Activated T-helper 17 cell treated with anti-CD3 and anti-CD28 coated beads, Interleukin-2, amount 50 U/mL, for 72 hours (primary cell): ENCODE results near the gene IMP4. TPM values are rescaled to one million over a fixed set of nuclear protein-coding genes. Genes with fewer than 3 reads are reported as not detected.
A peak's percentile ranks its signal among the peaks of the same experiment; 100 is the strongest.
"Not testable (repeated sequence)": the region's sequence is repeated elsewhere in the genome, so short reads cannot be mapped to it uniquely, and the experiment has no call there.

Source experiments
- ATAC-seq: fragments of 150-1000 bp; cut with Tn5 transposase; replicated peaks from 2 replicates; pipeline ENCODE4 v1.10.0; 2021; ENCODE audit warnings: mild to moderate bottlenecking, moderate library complexity
- H3K27ac Mint-ChIP-seq: one replicate; pipeline ENCODE4 v1.8.0; 2022; ENCODE audit warnings: mixed read lengths
- H3K27me3 Mint-ChIP-seq: one replicate; pipeline ENCODE4 v1.8.0; 2022; ENCODE audit warnings: mixed read lengths
- H3K36me3 Mint-ChIP-seq: one replicate; pipeline ENCODE4 v1.8.0; 2022; ENCODE audit warnings: low read depth, mild to moderate bottlenecking, mixed read lengths
- H3K4me1 Mint-ChIP-seq: one replicate; pipeline ENCODE4 v1.8.0; 2022; ENCODE audit warnings: mixed read lengths
- H3K4me3 Mint-ChIP-seq: one replicate; pipeline ENCODE4 v1.8.0; 2022; ENCODE audit warnings: mild to moderate bottlenecking, mixed read lengths
- H3K9me3 Mint-ChIP-seq: one replicate; pipeline ENCODE4 v1.8.0; 2022; ENCODE audit warnings: mixed read lengths
- total RNA-seq, 2 donors: library from RNA; stranded (reverse); gene quantifications; one replicate each; pipeline ENCODE4 v1.2.3, GENCODE V29; 2022

The IMP4 gene
- total RNA-seq, 2 donors from 2014 or later, result 79.8 to 134 TPM

DNA sequence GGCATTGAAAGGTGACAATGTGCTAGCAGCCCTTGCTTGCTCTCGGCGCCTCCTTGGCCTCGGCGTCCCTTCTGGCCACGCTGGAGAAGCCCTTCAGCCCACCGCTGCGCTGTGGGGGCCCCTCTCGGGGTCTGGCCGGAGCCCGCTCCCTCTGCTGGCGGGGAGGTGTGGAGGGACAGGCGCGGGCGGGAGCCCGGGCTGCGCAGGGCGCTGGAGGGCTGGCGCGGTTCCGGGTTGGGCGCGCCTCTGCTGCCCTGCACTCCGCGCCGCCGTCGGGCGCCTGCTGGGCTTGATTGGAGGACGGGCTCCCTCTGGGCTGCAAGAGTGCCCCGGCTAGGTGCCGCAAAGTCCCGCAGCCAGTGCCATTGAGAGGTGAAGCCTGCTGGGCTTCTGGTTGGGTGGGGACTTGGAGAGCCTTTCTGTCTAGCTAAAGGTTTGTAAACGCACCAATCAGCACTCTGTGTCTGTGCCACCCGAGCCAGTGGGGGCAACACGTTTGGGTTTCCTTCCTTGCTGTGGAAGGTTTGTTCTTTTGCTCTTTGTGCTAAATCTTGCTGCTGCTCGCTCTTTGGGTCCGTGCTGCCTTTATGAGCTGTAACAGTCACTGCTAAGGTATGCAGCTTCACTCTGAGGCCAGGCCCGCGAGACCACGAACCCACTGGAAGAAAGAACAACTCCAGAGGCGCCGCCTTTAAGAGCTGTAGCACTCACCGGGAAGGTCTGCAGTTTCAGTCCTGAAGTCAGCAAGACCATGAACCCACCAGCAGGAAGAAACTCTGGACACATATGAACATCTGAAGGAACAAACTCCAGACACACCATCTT lies 14.8 kb upstream of the IMP4 start:
- no peak for ATAC-seq
- Mint-ChIP-seq H3K36me3 (no peaks in the 10 kb centered on the region), H3K27me3 (peaks cover 37% of the 10 kb centered on the region), H3K9me3 (no peaks in the 10 kb centered on the region), H3K4me1 (peaks cover 3% of the 10 kb centered on the region), H3K27ac (no peak overlapping the region), H3K4me3 (no peak overlapping the region)

DNA sequence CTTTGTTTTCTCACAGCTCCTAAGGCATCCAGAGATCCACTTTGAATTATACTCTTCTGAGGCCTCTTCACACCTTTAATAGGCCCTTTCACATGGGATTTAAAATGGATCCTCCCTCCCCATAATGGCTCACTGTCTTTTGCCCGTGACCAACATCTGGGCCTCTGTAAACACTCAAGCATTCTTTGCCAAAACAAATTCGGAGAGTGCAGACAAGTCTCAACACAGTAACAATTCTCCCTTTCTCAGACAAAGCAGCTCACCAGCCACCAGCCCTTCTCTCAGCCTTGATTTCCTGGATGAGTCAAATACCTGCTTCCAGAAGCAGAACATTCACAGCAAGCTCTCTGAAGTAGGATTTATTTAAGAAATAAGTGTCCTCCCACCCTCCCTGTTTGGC lies 14.0 kb upstream of the IMP4 start:
- H3K9me3 Mint-ChIP-seq, result no peaks in the 10 kb centered on the region

DNA sequence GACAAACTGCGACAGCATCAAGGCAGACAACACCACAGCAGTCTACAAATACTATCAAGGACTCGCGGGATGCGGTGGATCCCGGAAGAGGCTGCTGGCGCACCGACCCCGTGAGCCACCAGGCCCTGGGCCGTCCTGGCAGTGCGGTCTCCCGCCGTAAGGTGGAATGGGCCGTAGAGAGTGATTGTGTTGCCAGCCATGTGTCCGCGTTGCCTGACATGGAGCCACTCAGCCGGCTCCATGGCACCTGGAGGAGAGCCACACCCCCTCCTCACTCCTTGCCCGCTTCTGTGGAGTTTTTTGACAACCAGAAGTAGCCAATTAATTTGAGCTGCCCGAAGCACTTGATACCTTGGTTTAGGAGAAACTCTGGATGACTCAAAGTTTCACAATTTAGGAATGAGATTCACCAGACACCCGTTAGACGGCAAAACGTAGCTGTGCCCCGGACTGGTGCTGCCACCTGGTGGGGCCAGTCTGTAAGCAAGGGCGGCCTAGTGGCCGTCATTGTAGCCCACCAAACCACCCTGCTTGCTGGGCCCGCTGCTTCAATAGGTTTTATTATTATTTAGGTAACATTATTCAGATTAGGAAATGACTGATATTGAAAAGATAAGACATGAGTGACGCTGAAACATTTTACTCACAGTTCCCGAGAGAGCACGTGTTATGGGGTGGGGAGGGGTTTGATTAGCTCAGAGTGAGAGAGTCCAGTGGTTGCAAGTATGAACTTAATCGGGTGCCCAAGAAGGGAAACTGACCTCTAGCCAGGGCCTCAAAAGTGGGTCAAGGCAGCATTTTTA lies 10.2 kb upstream of the IMP4 start:
- Mint-ChIP-seq H3K27ac (peak overlapping the region; percentile 69), H3K4me3 (peak overlapping the region; percentile 53), H3K27me3 (peaks cover 23% of the 10 kb centered on the region), H3K9me3 (no peaks in the 10 kb centered on the region), H3K4me1 (peaks cover 3% of the 10 kb centered on the region), H3K36me3 (peaks cover 9% of the 10 kb centered on the region)
- peak; percentile 86 for ATAC-seq

More for the DNA sequence above, 14.0 kb upstream of the IMP4 start:
- no peak for ATAC-seq
- no peaks in the 10 kb centered on the region for H3K36me3 Mint-ChIP-seq
- peaks cover 3% of the 10 kb centered on the region for H3K4me1 Mint-ChIP-seq
- H3K27ac Mint-ChIP-seq, result no peak overlapping the region
- H3K4me3 Mint-ChIP-seq, result no peak overlapping the region
- H3K27me3 Mint-ChIP-seq, result peaks cover 37% of the 10 kb centered on the region

- H3K27me3 Mint-ChIP-seq, result peaks cover 23% of the 10 kb centered on the region
- H3K27ac Mint-ChIP-seq, H3K4me1 Mint-ChIP-seq, H3K4me3 Mint-ChIP-seq, ATAC-seq, H3K9me3 Mint-ChIP-seq: not testable (repeated sequence)
- H3K36me3 Mint-ChIP-seq, result peaks cover 17% of the 10 kb centered on the region
These were observed 9.4 kb upstream of the IMP4 start for GRCh38 chr2:130333253-130333652.

DNA sequence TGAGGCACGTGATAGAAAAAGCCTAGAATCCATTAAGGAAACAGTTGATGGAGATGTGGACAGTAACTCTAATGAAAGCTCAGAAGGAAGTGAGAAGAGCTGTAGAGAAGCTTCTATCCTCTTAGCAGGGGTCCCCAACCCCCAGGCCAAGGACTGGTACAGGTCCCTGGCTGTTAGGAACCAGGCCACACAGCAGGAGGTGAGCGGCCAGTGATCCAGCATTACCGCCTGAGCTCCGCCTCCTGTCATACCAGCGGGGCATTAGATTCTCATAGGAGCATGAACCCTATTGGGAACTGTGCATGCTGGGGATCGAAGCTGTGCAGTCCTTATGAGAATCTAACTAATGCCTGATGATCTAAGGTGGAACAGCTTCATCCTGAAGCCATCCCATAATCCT lies 8.7 kb upstream of the IMP4 start:
- peaks cover 3% of the 10 kb centered on the region for H3K4me1 Mint-ChIP-seq
- no peak for ATAC-seq
- H3K27ac Mint-ChIP-seq, result no peak overlapping the region
- peaks cover 16% of the 10 kb centered on the region for H3K27me3 Mint-ChIP-seq
- peaks cover 25% of the 10 kb centered on the region for H3K36me3 Mint-ChIP-seq
- no peak overlapping the region for H3K4me3 Mint-ChIP-seq
- H3K9me3 Mint-ChIP-seq, result no peaks in the 10 kb centered on the region

GRCh38 chr2:130335226-130335625 lies 7.5 kb upstream of the IMP4 start:
- Mint-ChIP-seq H3K4me1 (peaks cover 7% of the 10 kb centered on the region), H3K36me3 (peaks cover 37% of the 10 kb centered on the region), H3K27ac (no peak overlapping the region), H3K27me3 (peaks cover 11% of the 10 kb centered on the region), H3K4me3 (no peak overlapping the region), H3K9me3 (no peaks in the 10 kb centered on the region)
- no peak for ATAC-seq

- Mint-ChIP-seq H3K4me3 (no peak overlapping the region), H3K9me3 (no peaks in the 10 kb centered on the region), H3K4me1 (peaks cover 17% of the 10 kb centered on the region), H3K27me3 (peaks cover 4% of the 10 kb centered on the region), H3K27ac (peak overlapping the region; percentile 92), H3K36me3 (peaks cover 45% of the 10 kb centered on the region)
- ATAC-seq, result no peak
These were observed 6.4 kb upstream of the IMP4 start for GRCh38 chr2:130336150-130336876.

DNA sequence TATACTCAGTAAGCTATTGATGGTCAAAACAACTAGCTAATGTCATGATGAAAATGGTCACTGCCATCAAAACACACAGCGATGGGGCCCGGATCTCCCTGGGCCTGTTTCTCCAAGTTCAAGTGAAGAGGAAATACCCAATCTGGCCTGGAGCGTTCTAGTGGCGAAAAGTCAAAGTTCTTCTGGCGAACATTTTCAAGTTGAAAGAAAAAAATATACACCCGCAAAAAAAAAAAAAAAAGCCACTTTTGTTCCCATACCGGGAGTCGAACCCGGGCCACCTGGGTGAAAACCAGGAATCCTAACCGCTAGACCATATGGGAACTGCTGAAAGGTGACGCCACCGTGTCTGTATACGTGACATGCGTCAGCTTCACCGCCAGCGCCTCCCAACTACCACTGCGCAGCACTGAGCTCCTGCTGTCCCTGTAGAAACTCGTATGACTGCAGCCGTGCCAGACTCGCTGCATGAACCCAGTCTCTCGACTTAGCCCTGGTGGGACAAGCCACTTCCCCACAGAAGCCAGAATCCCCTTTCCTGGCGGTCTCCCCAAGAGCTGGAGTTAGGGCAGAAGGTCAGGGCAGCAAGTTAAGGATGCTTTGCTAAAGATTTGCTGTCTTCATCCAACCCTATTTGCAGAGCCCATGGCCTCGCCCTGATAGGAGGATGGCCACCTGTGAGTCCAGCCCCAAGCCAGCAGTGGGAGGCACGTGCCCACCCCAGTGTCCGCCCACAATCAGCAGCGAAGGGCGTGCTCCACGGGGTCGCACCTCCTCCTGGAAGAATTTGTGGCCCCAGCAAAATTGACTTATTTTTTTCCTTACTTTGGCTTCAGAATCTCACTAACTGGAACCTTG lies 5.6 kb upstream of the IMP4 start:
- ATAC-seq, result peak; percentile 20
- Mint-ChIP-seq H3K36me3 (peaks cover 52% of the 10 kb centered on the region), H3K9me3 (no peaks in the 10 kb centered on the region), H3K27me3 (no peaks in the 10 kb centered on the region), H3K27ac (peak overlapping the region; percentile 92), H3K4me3 (peak overlapping the region; percentile 31), H3K4me1 (peaks cover 18% of the 10 kb centered on the region)

GRCh38 chr2:130337735-130338325 lies 4.9 kb upstream of the IMP4 start:
- Mint-ChIP-seq H3K9me3 (no peaks in the 10 kb centered on the region), H3K4me3 (peak overlapping the region; percentile 31), H3K36me3 (peaks cover 59% of the 10 kb centered on the region), H3K27ac (no peak overlapping the region), H3K4me1 (peaks cover 15% of the 10 kb centered on the region), H3K27me3 (no peaks in the 10 kb centered on the region)
- no peak for ATAC-seq

GRCh38 chr2:130338793-130339345 lies 3.8 kb upstream of the IMP4 start:
- Mint-ChIP-seq H3K36me3 (peaks cover 69% of the 10 kb centered on the region), H3K4me3 (no peak overlapping the region), H3K9me3 (no peaks in the 10 kb centered on the region), H3K27me3 (no peaks in the 10 kb centered on the region), H3K4me1 (peaks cover 15% of the 10 kb centered on the region), H3K27ac (peak overlapping the region; percentile 40)
- no peak for ATAC-seq

DNA sequence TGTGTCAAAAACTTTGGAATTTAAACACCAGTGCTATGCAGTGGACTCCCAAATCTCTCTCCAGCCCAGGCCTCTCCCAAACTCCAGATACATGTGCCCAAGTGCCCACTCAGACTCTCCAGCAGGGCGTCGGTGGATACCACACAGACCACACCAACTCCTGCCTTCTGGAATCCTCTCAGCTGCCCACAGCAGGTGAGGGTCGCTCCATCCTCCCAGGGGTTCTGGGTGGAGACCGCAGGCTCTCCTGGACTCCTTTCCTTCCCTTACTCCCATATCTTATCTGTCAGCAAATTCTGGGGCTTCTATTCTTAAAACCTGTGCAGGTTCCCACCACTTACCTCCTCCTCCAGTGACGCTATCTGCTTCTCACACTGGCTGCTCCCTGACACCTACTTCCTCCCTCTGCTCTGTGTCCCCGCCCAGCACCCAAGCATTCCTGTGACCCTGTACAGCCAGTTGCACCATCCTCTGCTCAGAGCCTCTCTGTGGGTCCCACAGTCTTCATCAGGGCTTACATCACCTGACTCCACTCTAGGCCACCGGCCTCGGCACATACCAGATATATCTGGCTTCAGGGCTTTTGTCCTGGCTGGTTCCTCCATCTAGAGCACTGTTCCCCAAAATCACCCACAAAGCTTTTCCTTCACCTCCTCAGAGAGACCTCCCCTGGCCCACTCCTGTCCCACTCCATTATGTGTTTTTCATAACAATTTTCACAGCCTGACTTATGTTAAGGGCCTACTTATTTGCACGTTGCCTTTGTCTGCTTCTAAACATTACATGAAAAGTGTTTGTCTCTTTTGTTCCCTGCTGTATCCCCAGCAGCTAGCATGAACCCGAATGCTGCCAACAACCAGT lies 2.6 kb upstream of the IMP4 start:
- no peak for ATAC-seq
- Mint-ChIP-seq H3K27me3 (no peaks in the 10 kb centered on the region), H3K9me3 (no peaks in the 10 kb centered on the region), H3K4me1 (peaks cover 15% of the 10 kb centered on the region), H3K36me3 (peaks cover 80% of the 10 kb centered on the region), H3K4me3 (peak overlapping the region; percentile 94), H3K27ac (peak overlapping the region; percentile 40)

GRCh38 chr2:130341562-130342019 lies 1.1 kb upstream of the IMP4 start:
- peaks cover 15% of the 10 kb centered on the region for H3K4me1 Mint-ChIP-seq
- peak; percentile 1 for ATAC-seq
- peaks cover 95% of the 10 kb centered on the region for H3K36me3 Mint-ChIP-seq
- H3K27me3 Mint-ChIP-seq, result no peaks in the 10 kb centered on the region
- H3K27ac Mint-ChIP-seq, result peak overlapping the region; percentile 96
- H3K9me3 Mint-ChIP-seq, result no peaks in the 10 kb centered on the region
- peak overlapping the region; percentile 94 for H3K4me3 Mint-ChIP-seq
